Muscle layer of colon (tissue), 2 donors: ENCODE measurements around the gene SHISAL2A.
"Not testable (repeated sequence)": the region's sequence is repeated elsewhere in the genome, so short reads cannot be mapped to it uniquely, and the experiment has no call there.

Experiments used
- H3K27ac ChIP-seq: one replicate; pipeline ENCODE4 v1.7.0; 2013; ENCODE audit warnings: low read depth, mild to moderate bottlenecking, low read length, moderate library complexity
- H3K27me3 ChIP-seq, 2 donors: one replicate each; pipeline ENCODE4 v1.7.0; 2013; ENCODE audit warnings: low read length in 2 of 2, mild to moderate bottlenecking in 2 of 2; ENCODE audit not compliant: insufficient read depth in 2 of 2, control insufficient read depth in 1 of 2
- H3K36me3 ChIP-seq: one replicate; pipeline ENCODE4 v1.7.0; 2013; ENCODE audit warnings: mild to moderate bottlenecking, low read length; ENCODE audit not compliant: insufficient read depth
- H3K4me1 ChIP-seq: one replicate; pipeline ENCODE4 v1.7.0; 2013; ENCODE audit warnings: mild to moderate bottlenecking, low read length; ENCODE audit not compliant: insufficient read depth
- H3K4me3 ChIP-seq, 2 donors: one replicate each; pipeline ENCODE4 v1.7.0; 2013; ENCODE audit warnings: low read length in 2 of 2, low read depth in 1 of 2, mild to moderate bottlenecking in 1 of 2, moderate library complexity in 1 of 2
- H3K9ac ChIP-seq: one replicate; pipeline ENCODE4 v1.7.0; 2013; ENCODE audit warnings: low read length
- H3K9me3 ChIP-seq: one replicate; pipeline ENCODE4 v1.7.0; 2013; ENCODE audit warnings: mild to moderate bottlenecking, low read length
- donor health status: abdominal sarcoma.
- donor health status: Adenocarcinoma of cecum.

The SHISAL2A gene

DNA sequence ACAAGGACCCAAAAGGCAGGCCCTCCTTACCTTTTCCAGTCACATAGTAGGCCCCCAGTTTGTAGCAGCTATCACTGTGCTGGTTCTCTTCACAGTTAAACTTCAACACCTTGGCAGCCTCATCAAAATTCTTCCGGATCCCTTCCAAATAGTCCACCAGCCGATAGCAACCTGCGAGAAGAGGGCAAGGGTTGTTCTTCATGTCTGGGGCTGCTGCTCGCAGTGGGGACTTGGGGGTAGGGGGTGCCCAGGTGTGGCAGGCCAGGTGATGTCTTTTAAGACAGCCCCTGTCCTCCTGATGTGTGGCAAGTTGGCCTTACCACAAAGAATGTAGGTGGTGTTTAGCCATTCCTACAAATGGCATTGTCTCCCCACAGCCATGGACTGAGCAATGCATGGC is 59.7 kb downstream of the SHISAL2A start:
- Histone ChIP-seq H3K27me3 (no peaks in the 10 kb centered on the region), H3K9ac (no peak overlapping the region), H3K4me1 (peaks cover 4% of the 10 kb centered on the region), H3K27ac (no peak overlapping the region), H3K9me3 (no peaks in the 10 kb centered on the region), H3K36me3 (peaks cover 14% of the 10 kb centered on the region), H3K4me3 (no peak overlapping the region)

DNA sequence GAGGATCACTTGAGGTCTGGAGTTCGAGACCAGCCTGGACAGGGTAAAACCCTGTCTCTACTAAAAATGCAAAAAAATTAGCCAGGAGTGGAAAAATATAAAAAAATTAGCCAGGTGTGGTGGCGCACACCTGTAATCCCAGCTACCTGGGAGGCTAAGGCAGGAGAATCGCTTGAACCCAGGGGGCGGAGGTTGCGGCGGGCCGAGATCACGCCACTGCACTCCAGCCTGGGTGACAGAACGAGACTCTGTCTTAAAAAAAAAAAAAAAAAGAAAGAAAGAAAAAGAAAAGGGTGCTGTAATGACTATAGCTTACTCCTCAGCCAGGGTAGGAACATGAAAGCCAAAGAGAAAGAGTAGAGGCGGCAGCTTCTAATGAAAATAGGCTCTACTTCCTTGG is 60.4 kb downstream of the SHISAL2A start:
- H3K9me3 ChIP-seq, H3K27me3 ChIP-seq, H3K4me1 ChIP-seq, H3K9ac ChIP-seq, H3K4me3 ChIP-seq, H3K27ac ChIP-seq: not testable (repeated sequence)
- peaks cover 11% of the 10 kb centered on the region for H3K36me3 ChIP-seq

DNA sequence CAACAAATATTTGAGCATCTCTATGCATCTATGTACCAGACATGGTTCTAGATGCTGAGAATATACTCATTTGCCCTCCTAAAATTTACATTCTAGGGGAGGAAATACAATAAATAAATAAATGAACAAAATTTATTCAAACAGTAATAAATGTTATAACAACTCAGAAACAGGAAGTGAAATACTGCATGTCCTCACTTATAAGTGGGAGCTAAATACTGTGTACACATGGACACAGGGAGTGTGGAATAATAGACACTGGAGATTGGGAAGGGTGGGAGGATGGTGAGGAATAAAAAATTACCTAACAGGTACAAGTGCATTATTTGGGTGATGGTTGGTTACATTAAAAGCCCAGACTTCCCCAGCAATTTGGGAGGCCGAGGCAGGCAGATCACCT is 60.9 kb downstream of the SHISAL2A start:
- peaks cover 8% of the 10 kb centered on the region for H3K4me1 ChIP-seq
- H3K36me3 ChIP-seq, result peaks cover 11% of the 10 kb centered on the region
- H3K27ac ChIP-seq, result no peak overlapping the region
- no peaks in the 10 kb centered on the region for H3K27me3 ChIP-seq
- H3K4me3 ChIP-seq, result no peak overlapping the region
- no peaks in the 10 kb centered on the region for H3K9me3 ChIP-seq
- no peak overlapping the region for H3K9ac ChIP-seq

DNA sequence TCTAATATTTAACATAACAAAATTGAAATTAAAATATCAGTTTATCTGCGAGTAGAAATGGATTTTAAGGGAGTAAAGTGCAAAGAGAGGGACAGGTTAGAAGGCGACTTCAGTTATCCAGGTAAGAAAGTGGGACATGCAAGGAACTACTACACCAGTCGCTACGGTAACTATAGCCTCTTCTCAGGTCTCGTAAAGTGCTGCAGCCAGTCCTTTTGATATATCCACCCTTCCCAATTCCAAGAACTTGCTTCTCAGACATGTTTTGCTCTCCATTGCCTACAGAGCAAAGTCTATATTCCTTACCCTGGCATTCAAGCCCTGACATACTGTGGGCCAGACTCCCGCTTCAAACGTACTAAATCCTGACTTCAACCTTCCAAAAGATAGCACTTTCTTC is 62.7 kb downstream of the SHISAL2A start:
- H3K4me3 ChIP-seq, result no peak overlapping the region
- H3K27me3 ChIP-seq, result no peaks in the 10 kb centered on the region
- H3K27ac ChIP-seq, result no peak overlapping the region
- no peak overlapping the region for H3K9ac ChIP-seq
- no peaks in the 10 kb centered on the region for H3K9me3 ChIP-seq
- H3K4me1 ChIP-seq, result peaks cover 8% of the 10 kb centered on the region
- peaks cover 11% of the 10 kb centered on the region for H3K36me3 ChIP-seq

DNA sequence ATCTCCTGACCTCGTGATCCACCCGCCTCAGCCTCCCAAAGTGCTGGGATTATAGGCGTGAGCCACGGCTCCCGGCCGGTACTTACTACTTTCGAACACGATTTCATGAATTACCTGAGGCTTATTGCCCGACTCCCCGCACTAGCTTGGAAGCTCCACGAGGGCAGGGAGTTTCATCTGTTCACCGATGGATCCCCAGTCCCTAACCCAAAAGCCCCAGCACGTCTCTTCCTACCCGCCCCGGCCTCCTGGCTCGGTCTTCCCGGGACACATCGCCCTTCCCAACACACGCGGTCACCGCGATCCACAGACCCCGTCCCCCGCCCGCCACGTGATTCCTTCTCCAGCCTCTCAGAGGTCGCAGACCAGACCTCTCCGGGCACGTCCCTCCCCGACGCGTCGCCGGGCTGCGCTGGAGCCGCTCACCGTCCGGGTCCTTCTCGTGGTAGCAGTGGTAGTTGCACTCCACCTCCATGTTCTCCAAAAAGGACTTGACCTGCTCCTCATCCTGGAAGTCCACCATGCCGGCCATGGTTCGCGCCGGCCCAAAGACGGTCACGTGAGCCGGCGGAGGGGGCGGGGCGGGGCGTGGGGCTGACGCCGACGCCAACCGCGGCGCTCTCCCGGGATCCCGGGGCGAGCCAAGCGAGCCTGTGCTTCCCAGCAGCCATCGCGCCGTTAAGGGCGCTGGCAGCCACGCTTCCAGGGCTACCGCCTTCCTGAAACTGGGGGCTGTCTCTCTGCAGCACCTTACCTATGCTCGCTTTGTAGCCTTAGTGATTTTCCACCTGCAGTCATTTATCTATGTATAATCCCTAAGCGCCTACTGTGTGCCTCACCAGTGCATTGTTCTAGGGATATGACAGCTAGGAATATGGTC is 65.1 kb downstream of the SHISAL2A start, which contains the start of gene COA7:
Gene COA7 (minus strand): TSS at position 553 of the 880 bp plus-strand sequence. CDS start 21 bp downstream, at position 532.
- Histone ChIP-seq H3K4me1 (peaks cover 12% of the 10 kb centered on the region), H3K27ac (peak within 1 kb of the TSS; percentile 86), H3K9me3 (no peaks in the 10 kb centered on the region), H3K4me3 (peak within 1 kb of the TSS; percentile 63 to 68), H3K27me3 (no peaks in the 10 kb centered on the region), H3K9ac (peak within 1 kb of the TSS; percentile 35), H3K36me3 (no peaks in the 10 kb centered on the region)

DNA sequence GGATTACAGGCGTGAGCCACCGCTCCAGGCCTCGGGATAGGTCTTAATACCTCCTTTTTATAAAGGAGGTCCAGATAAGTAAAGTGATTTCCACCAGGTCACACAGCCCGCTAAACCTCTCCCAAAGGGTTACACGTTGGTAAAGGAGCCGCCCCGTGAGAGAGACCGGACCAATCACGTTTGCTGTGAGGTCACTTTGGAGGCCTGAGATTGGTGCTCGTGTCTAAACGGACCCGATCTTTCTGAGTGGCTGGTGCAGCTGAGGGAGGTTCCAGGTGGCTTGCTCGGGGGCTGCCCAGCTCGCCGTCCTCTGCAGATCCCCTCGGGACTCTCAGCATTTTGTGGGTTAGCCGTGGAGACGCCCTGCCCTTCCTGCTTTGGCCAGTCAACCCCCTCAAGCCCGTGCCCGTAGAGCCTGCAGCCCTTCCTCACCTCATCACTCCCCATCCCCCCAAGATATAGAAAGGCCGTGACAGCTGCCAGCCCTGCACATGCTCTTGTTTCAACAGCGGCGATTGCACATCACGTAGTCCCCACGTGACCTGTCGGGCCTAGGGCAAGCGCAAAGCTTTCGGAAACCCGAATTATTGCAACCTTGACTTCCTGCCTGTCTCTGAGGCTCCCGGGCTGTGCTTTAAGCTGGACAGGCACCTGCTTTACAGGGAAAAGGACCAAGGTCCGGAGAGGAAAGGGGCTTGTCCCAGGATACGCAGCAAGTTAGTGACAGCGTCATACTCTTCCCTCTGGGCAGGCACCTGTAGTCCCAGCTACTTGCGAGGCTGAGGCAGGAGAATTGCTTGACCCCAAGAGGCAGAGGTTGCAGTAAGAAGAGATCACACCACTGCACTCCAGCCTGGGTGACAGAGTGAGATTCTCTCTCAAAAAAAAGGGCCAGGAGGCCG is 70.2 kb downstream of the SHISAL2A start:
- Histone ChIP-seq H3K9ac (peak overlapping the region; percentile 82), H3K9me3 (no peaks in the 10 kb centered on the region), H3K4me1 (peaks cover 24% of the 10 kb centered on the region), H3K4me3 (peak overlapping the region; percentile 22 to 86), H3K27me3 (no peaks in the 10 kb centered on the region), H3K27ac (peak overlapping the region; percentile 85), H3K36me3 (no peaks in the 10 kb centered on the region)

DNA sequence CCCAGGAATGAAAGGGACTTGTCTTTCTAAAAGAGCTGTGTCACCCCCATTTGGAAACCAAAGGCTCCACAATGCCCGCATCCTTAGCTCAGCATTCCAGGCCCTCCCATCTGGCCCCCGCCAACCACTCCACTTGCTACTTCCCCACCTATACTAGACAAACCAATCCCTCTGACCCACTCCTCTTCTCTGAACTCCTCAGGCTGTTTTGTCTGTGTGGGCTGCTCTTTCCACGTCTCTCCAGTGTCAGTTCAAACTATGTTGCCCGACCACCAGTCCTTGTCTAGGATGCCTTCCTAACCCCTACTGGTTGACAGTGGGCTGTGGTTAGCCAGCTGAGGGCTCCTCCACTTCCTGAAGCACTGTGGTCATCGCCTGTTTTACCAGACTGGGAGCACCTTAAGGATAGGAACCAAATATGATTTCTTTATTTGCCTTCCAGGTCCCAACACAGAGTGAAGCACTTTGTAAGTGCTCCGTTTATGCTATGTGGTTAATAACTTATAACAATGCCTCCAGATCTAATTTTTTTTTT is 73.2 kb downstream of the SHISAL2A start:
- no peak overlapping the region for H3K4me3 ChIP-seq
- H3K27me3 ChIP-seq, result no peaks in the 10 kb centered on the region
- no peaks in the 10 kb centered on the region for H3K36me3 ChIP-seq
- no peaks in the 10 kb centered on the region for H3K9me3 ChIP-seq
- H3K27ac ChIP-seq, result no peak overlapping the region
- no peak overlapping the region for H3K9ac ChIP-seq
- peaks cover 39% of the 10 kb centered on the region for H3K4me1 ChIP-seq
